Suprapubic skin (tissue), 4 donors: ENCODE results near the gene ANKRD13A. TPM values are rescaled to one million over a fixed set of nuclear protein-coding genes. Genes with fewer than 3 reads are reported as not detected.
"Not testable (repeated sequence)": the region's sequence is repeated elsewhere in the genome, so short reads cannot be mapped to it uniquely, and the experiment has no call there.

ENCODE experiments used
- DNase-seq, 2 donors: peaks; one replicate each; pipeline ENCODE4 v3.0.0-alpha.2; 2019; ENCODE audit warnings: low spot score in 2 of 2
- H3K27ac ChIP-seq: fragments of 200-600 bp; sonication (generic); one replicate; pipeline ENCODE4 v1.5.1; 2019
- H3K27me3 ChIP-seq: fragments of 200-600 bp; sonication (generic); one replicate; pipeline ENCODE4 v1.5.1; 2019
- H3K36me3 ChIP-seq: fragments of 200-600 bp; sonication (generic); one replicate; pipeline ENCODE4 v1.5.1; 2019
- H3K4me1 ChIP-seq: fragments of 200-600 bp; sonication (generic); one replicate; pipeline ENCODE4 v1.5.1; 2019
- H3K4me3 ChIP-seq: fragments of 200-600 bp; sonication (generic); one replicate; pipeline ENCODE4 v1.5.1; 2019; ENCODE audit warnings: mild to moderate bottlenecking
- H3K9me3 ChIP-seq: fragments of 200-600 bp; sonication (generic); one replicate; pipeline ENCODE4 v1.5.1; 2019
- CTCF ChIP-seq, 2 donors: fragments of 200-600 bp in 1 of 2; fragments of 450-650 bp in 1 of 2; sonication (generic) in 1 of 2; IDR thresholded peaks; one replicate each; pipeline ENCODE4 v1.5.1; 2016 to 2019; ENCODE audit warnings: antibody characterized with exemption in 2 of 2, mild to moderate bottlenecking in 1 of 2, moderate library complexity in 1 of 2
- EP300 ChIP-seq: sonication (generic); formaldehyde crosslinking; IDR thresholded peaks from one replicate; pipeline ENCODE4 v1.6.1; 2017; ENCODE audit warnings: antibody characterized with exemption
- POLR2A ChIP-seq, 2 donors: fragments of 450-650 bp; IDR thresholded peaks; one replicate each; pipeline ENCODE4 v1.6.1; 2017; ENCODE audit warnings: antibody characterized with exemption in 2 of 2, mild to moderate bottlenecking in 2 of 2, moderate library complexity in 2 of 2
- POLR2AphosphoS5 ChIP-seq, 3 donors: sonication (generic); formaldehyde crosslinking; IDR thresholded peaks; one replicate each; pipeline ENCODE4 v1.6.1; 2017; ENCODE audit warnings: antibody characterized with exemption in 3 of 3
- WGBS: methylation state at CpG from one replicate; pipeline ENCODE4 v1.1.5; 2018; 5-methylcytosine and 5-hydroxymethylcytosine counted together
- total RNA-seq, 4 donors: library from RNA; depleted of rRNA; stranded (reverse); fragments of >200 nt; gene quantifications; one replicate each; pipeline ENCODE4 v1.1.0, GENCODE V29; 2016

Gene ANKRD13A
- total RNA-seq, 4 donors from 2014 or later: 104 to 161 (median 114) TPM

- TF ChIP-seq POLR2AphosphoS5 (IDR thresholded peaks at IDR 0.05): no peak
- no peak for TF ChIP-seq EP300
- no peak for TF ChIP-seq POLR2A (IDR thresholded peaks at IDR 0.05)
- no peak for TF ChIP-seq CTCF (IDR thresholded peaks at IDR 0.05)
- no peaks in the 10 kb centered on the region for H3K27me3 ChIP-seq
- no peak for DNase-seq
- H3K4me3 ChIP-seq: no peak overlapping the region
- no peaks in the 10 kb centered on the region for H3K9me3 ChIP-seq
- no peak overlapping the region for H3K27ac ChIP-seq
- peaks cover 13% of the 10 kb centered on the region for H3K4me1 ChIP-seq
- H3K36me3 ChIP-seq: no peaks in the 10 kb centered on the region
These were observed 72.3 kb downstream of the ANKRD13A start for GRCh38 chr12:110071504-110071903.

GRCh38 chr12:110071967-110072366, 72.7 kb downstream of the ANKRD13A start:
- H3K4me3 ChIP-seq: no peak overlapping the region
- no peaks in the 10 kb centered on the region for H3K36me3 ChIP-seq
- H3K4me1 ChIP-seq: peaks cover 13% of the 10 kb centered on the region
- H3K9me3 ChIP-seq: no peaks in the 10 kb centered on the region
- 95% methylated on average over 3 of the region's 3 CpGs for WGBS
- no peaks in the 10 kb centered on the region for H3K27me3 ChIP-seq
- H3K27ac ChIP-seq: no peak overlapping the region
- no peak for TF ChIP-seq CTCF (IDR thresholded peaks at IDR 0.05)
- no peak for TF ChIP-seq POLR2AphosphoS5 (IDR thresholded peaks at IDR 0.05)
- no peak for TF ChIP-seq POLR2A (IDR thresholded peaks at IDR 0.05)
- no peak for TF ChIP-seq EP300
- no peak for DNase-seq

GRCh38 chr12:110072636-110073035, 73.4 kb downstream of the ANKRD13A start:
- not testable (repeated sequence) for H3K36me3 ChIP-seq, H3K9me3 ChIP-seq, H3K27ac ChIP-seq, H3K27me3 ChIP-seq, DNase-seq
- Histone ChIP-seq H3K4me3 (peak overlapping the region; percentile 45), H3K4me1 (peaks cover 13% of the 10 kb centered on the region)
- 55% methylated on average over 9 of the region's 9 CpGs for WGBS

GRCh38 chr12:110073049-110073831, 74.0 kb downstream of the ANKRD13A start:
- 15% methylated on average over 19 of the region's 19 CpGs for WGBS
- H3K36me3 ChIP-seq: no peaks in the 10 kb centered on the region
- H3K9me3 ChIP-seq: no peaks in the 10 kb centered on the region
- no peak for TF ChIP-seq POLR2A (IDR thresholded peaks at IDR 0.05)
- peaks cover 13% of the 10 kb centered on the region for H3K4me1 ChIP-seq
- no peak overlapping the region for H3K27ac ChIP-seq
- no peak for DNase-seq
- H3K4me3 ChIP-seq: peak overlapping the region; percentile 45
- H3K27me3 ChIP-seq: no peaks in the 10 kb centered on the region

GRCh38 chr12:110074089-110074488, 74.9 kb downstream of the ANKRD13A start:
- Histone ChIP-seq H3K9me3 (no peaks in the 10 kb centered on the region), H3K4me1 (peaks cover 13% of the 10 kb centered on the region), H3K27ac (no peak overlapping the region), H3K36me3 (no peaks in the 10 kb centered on the region), H3K27me3 (no peaks in the 10 kb centered on the region), H3K4me3 (no peak overlapping the region)
- no peak for DNase-seq
- 80% methylated on average over 5 of the region's 5 CpGs for WGBS
- TF ChIP-seq CTCF (IDR thresholded peaks at IDR 0.05) (no peak), POLR2A (IDR thresholded peaks at IDR 0.05) (no peak), POLR2AphosphoS5 (IDR thresholded peaks at IDR 0.05) (no peak), EP300 (no peak)

- no peaks in the 10 kb centered on the region for H3K27me3 ChIP-seq
- WGBS: 100% methylated on average over 1 of the region's 1 CpG
- no peak overlapping the region for H3K27ac ChIP-seq
- no peak overlapping the region for H3K4me3 ChIP-seq
- DNase-seq: no peak
- TF ChIP-seq EP300 (no peak), POLR2A (IDR thresholded peaks at IDR 0.05) (no peak), POLR2AphosphoS5 (IDR thresholded peaks at IDR 0.05) (no peak), CTCF (IDR thresholded peaks at IDR 0.05) (no peak)
- no peaks in the 10 kb centered on the region for H3K36me3 ChIP-seq
- H3K9me3 ChIP-seq: no peaks in the 10 kb centered on the region
- H3K4me1 ChIP-seq: peaks cover 13% of the 10 kb centered on the region
These were observed 76.7 kb downstream of the ANKRD13A start for GRCh38 chr12:110075880-110076279.
